GM10847 (cell line): ENCODE measurements around the gene GAB1.

Source experiments
- POLR2A ChIP-seq: IDR thresholded peaks from 2 replicates; pipeline ENCODE4 v1.6.1; 2011; ENCODE audit not compliant: insufficient read length; ENCODE audit errors: extremely low read depth

The GAB1 gene

GRCh38 chr4:143406523-143406922, 69.8 kb downstream of the GAB1 start:
- no peak for TF ChIP-seq POLR2A

GRCh38 chr4:143407474-143407873, 70.8 kb downstream of the GAB1 start:
- TF ChIP-seq POLR2A: no peak

- TF ChIP-seq POLR2A: no peak
These were observed 71.2 kb downstream of the GAB1 start for GRCh38 chr4:143407888-143408287.

GRCh38 chr4:143410015-143410414, 73.3 kb downstream of the GAB1 start:
- no peak for TF ChIP-seq POLR2A

GRCh38 chr4:143411527-143412419, 75.1 kb downstream of the GAB1 start:
- TF ChIP-seq POLR2A: no peak

GRCh38 chr4:143412420-143412758, 75.7 kb downstream of the GAB1 start:
- no peak for TF ChIP-seq POLR2A

GRCh38 chr4:143417679-143418403, 81.2 kb downstream of the GAB1 start:
- TF ChIP-seq POLR2A: no peak

GRCh38 chr4:143420227-143420626, 83.6 kb downstream of the GAB1 start:
- TF ChIP-seq POLR2A: no peak

- no peak for TF ChIP-seq POLR2A
These were observed 84.9 kb downstream of the GAB1 start for GRCh38 chr4:143421609-143422008.

GRCh38 chr4:143424276-143424675, 87.6 kb downstream of the GAB1 start:
- TF ChIP-seq POLR2A: no peak

GRCh38 chr4:143431526-143432257, 95.0 kb downstream of the GAB1 start:
- TF ChIP-seq POLR2A: no peak

- no peak for TF ChIP-seq POLR2A
These were observed 95.5 kb downstream of the GAB1 start for GRCh38 chr4:143432258-143432591.

- TF ChIP-seq POLR2A: no peak
These were observed 96.6 kb downstream of the GAB1 start for GRCh38 chr4:143433231-143433630.

- TF ChIP-seq POLR2A: no peak
These were observed 99.3 kb downstream of the GAB1 start for GRCh38 chr4:143435955-143436354.

- no peak for TF ChIP-seq POLR2A
These were observed 100.8 kb downstream of the GAB1 start for GRCh38 chr4:143437476-143437875.

- TF ChIP-seq POLR2A: no peak
These were observed 101.3 kb downstream of the GAB1 start for GRCh38 chr4:143437937-143438336.
